KOPT-K1 (cell line): Measurements from ENCODE around the gene MAP6.
"Not testable (repeated sequence)": the region's sequence is repeated elsewhere in the genome, so short reads cannot be mapped to it uniquely, and the experiment has no call there.

Source experiments
- H3K27ac ChIP-seq: fragments of 200-600 bp; sonication (generic); 2 replicates; pipeline ENCODE4 v1.5.1; 2016; ENCODE audit warnings: antibody characterized with exemption, mild to moderate bottlenecking, low read depth, low read length; ENCODE audit not compliant: poor library complexity, severe bottlenecking
- H3K36me3 ChIP-seq: fragments of 200-600 bp; sonication (generic); 2 replicates; pipeline ENCODE4 v1.5.1; 2017; ENCODE audit warnings: antibody characterized with exemption, mild to moderate bottlenecking, low read length, moderate library complexity; ENCODE audit not compliant: insufficient read depth
- H3K9me3 ChIP-seq: fragments of 200-600 bp; sonication (generic); 2 replicates; pipeline ENCODE4 v1.5.1; 2017; ENCODE audit warnings: antibody characterized with exemption, low read length, mild to moderate bottlenecking; ENCODE audit not compliant: insufficient read depth, poor library complexity, severe bottlenecking

MAP6 gene

GRCh38 chr11:75595429-75595828, 73.4 kb downstream of the MAP6 start:
- Histone ChIP-seq H3K9me3 (no peaks in the 10 kb centered on the region), H3K36me3 (no peaks in the 10 kb centered on the region), H3K27ac (peak overlapping the region; percentile 21)

- H3K9me3 ChIP-seq: no peaks in the 10 kb centered on the region
- no peak overlapping the region for H3K27ac ChIP-seq
- no peaks in the 10 kb centered on the region for H3K36me3 ChIP-seq
Observed at GRCh38 chr11:75594211-75594610, 74.6 kb downstream of the MAP6 start.

GRCh38 chr11:75593286-75593915, 75.4 kb downstream of the MAP6 start:
- Histone ChIP-seq H3K36me3 (no peaks in the 10 kb centered on the region), H3K9me3 (no peaks in the 10 kb centered on the region), H3K27ac (no peak overlapping the region)

- Histone ChIP-seq H3K36me3 (no peaks in the 10 kb centered on the region), H3K9me3 (no peaks in the 10 kb centered on the region), H3K27ac (no peak overlapping the region)
Observed at GRCh38 chr11:75592715-75593114, 76.1 kb downstream of the MAP6 start.

- no peaks in the 10 kb centered on the region for H3K36me3 ChIP-seq
- no peaks in the 10 kb centered on the region for H3K9me3 ChIP-seq
- H3K27ac ChIP-seq: no peak overlapping the region
Observed at GRCh38 chr11:75591966-75592365, 76.9 kb downstream of the MAP6 start.

GRCh38 chr11:75591371-75591770, 77.5 kb downstream of the MAP6 start:
- no peaks in the 10 kb centered on the region for H3K9me3 ChIP-seq
- H3K36me3 ChIP-seq: no peaks in the 10 kb centered on the region
- H3K27ac ChIP-seq: no peak overlapping the region

GRCh38 chr11:75589933-75590332, 78.9 kb downstream of the MAP6 start:
- Histone ChIP-seq H3K9me3 (no peaks in the 10 kb centered on the region), H3K36me3 (no peaks in the 10 kb centered on the region), H3K27ac (no peak overlapping the region)

GRCh38 chr11:75589051-75589450, 79.8 kb downstream of the MAP6 start:
- no peaks in the 10 kb centered on the region for H3K36me3 ChIP-seq
- no peaks in the 10 kb centered on the region for H3K9me3 ChIP-seq
- no peak overlapping the region for H3K27ac ChIP-seq

GRCh38 chr11:75588051-75588481, 80.8 kb downstream of the MAP6 start:
- H3K9me3 ChIP-seq: no peaks in the 10 kb centered on the region
- no peaks in the 10 kb centered on the region for H3K36me3 ChIP-seq
- H3K27ac ChIP-seq: no peak overlapping the region

GRCh38 chr11:75586395-75586794, 82.4 kb downstream of the MAP6 start:
- Histone ChIP-seq H3K9me3 (no peaks in the 10 kb centered on the region), H3K27ac (no peak overlapping the region), H3K36me3 (no peaks in the 10 kb centered on the region)

- no peaks in the 10 kb centered on the region for H3K36me3 ChIP-seq
- H3K9me3 ChIP-seq: no peaks in the 10 kb centered on the region
- no peak overlapping the region for H3K27ac ChIP-seq
Observed at GRCh38 chr11:75585293-75585670, 83.6 kb downstream of the MAP6 start.

GRCh38 chr11:75584659-75585292, 84.1 kb downstream of the MAP6 start:
- not testable (repeated sequence) for H3K27ac ChIP-seq, H3K36me3 ChIP-seq

GRCh38 chr11:75583718-75584658, 84.8 kb downstream of the MAP6 start:
- no peaks in the 10 kb centered on the region for H3K9me3 ChIP-seq
- no peaks in the 10 kb centered on the region for H3K36me3 ChIP-seq
- H3K27ac ChIP-seq: peak overlapping the region; percentile 40

More at GRCh38 chr11:75584659-75585292, 84.1 kb downstream of the MAP6 start:
- not testable (repeated sequence) for H3K9me3 ChIP-seq

GRCh38 chr11:75582895-75583717, 85.7 kb downstream of the MAP6 start:
- no peaks in the 10 kb centered on the region for H3K36me3 ChIP-seq
- H3K9me3 ChIP-seq: no peaks in the 10 kb centered on the region
- H3K27ac ChIP-seq: peak overlapping the region; percentile 40

GRCh38 chr11:75582506-75582894, 86.3 kb downstream of the MAP6 start:
- no peaks in the 10 kb centered on the region for H3K9me3 ChIP-seq
- no peaks in the 10 kb centered on the region for H3K36me3 ChIP-seq
- no peak overlapping the region for H3K27ac ChIP-seq
